ENCODE measurements around the gene NQO2.

Gene NQO2

DNA sequence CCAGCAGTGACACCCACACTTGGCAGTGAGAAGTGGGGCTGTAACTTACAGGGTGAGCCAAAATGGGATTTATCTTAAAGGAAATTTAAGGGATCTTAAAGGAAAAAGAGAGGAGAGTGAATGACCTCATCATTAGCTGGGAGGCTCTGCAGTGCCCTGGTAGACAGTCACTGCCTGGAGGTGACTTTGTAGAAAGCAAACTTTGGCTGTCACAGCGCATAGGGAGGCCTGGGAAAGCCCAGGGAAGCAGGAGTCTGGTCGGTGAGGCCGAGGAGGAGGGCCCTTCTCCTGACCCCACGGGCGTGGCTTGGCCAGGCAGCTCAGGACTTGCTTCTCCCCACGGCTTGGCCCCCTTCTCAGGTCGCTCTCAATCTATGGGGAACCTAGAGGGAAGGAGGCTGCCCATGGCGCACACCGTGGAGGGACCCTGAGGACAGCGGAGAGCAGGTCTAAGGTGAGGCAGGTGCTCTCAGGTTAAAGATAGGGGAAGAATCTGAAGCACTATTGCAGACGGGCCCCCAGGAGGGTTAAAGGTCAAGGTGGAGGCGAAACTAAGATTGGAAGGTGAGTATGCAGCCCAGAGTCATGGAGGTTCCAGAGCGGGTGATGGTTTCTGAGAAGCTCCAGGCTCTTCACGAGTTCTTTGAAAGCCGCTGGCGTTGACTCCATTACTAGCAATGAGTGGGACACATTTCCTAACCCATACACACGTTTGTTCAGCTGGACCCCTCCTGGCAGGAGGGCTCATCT, 53.0 kb downstream of the NQO2 start:
- Histone ChIP-seq H3K4me3 (ENCODE audit: low read depth, low read length) (no peak overlapping the region), H3K4me1 (ENCODE audit: control insufficient read depth, insufficient read depth, low read length) (no peaks in the 10 kb centered on the region), H3K27ac (ENCODE audit: extremely low read depth, low read depth, low read length) (no peak overlapping the region), H3K36me3 (ENCODE audit: control insufficient read depth in 2 of 2, insufficient read depth in 1 of 2, low read length in 2 of 2) (no peaks in the 10 kb centered on the region), H3K9me3 (ENCODE audit: control insufficient read depth, insufficient read depth, low read depth, low read length) (no peaks in the 10 kb centered on the region)
- TF ChIP-seq, protein P1, sequence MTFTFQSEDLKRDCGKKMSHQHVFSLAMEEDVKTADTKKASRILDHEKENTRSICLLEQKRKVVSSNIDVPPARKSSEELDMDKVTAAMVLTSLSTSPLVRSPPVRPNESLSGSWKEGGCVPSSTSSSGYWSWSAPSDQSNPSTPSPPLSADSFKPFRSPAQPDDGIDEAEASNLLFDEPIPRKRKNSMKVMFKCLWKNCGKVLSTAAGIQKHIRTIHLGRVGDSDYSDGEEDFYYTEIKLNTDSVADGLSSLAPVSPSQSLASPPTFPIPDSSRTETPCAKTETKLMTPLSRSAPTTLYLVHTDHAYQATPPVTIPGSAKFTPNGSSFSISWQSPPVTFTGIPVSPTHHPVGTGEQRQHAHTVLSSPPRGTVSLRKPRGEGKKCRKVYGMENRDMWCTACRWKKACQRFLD (tag by site-specific recombination; IDR thresholded peaks at IDR 0.05) = no peak
- TF ChIP-seq, protein P2, sequence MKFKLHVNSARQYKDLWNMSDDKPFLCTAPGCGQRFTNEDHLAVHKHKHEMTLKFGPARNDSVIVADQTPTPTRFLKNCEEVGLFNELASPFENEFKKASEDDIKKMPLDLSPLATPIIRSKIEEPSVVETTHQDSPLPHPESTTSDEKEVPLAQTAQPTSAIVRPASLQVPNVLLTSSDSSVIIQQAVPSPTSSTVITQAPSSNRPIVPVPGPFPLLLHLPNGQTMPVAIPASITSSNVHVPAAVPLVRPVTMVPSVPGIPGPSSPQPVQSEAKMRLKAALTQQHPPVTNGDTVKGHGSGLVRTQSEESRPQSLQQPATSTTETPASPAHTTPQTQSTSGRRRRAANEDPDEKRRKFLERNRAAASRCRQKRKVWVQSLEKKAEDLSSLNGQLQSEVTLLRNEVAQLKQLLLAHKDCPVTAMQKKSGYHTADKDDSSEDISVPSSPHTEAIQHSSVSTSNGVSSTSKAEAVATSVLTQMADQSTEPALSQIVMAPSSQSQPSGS (tag by site-specific recombination; IDR thresholded peaks at IDR 0.05; ENCODE audit: low read depth) = peak; percentile 60
- ChIA-PET POLR2A (interaction anchor here (0.9 kb wide), 1 partner anchor 261 kb away, joined by 4 read pairs; no protein-coding TSS in a partner anchor), CTCF (interaction anchor here (0.6 to 1.9 kb wide), 5 partner anchors 51 to 307 kb away, joined by 3 to 9 read pairs (median 3); no protein-coding TSS in a partner anchor)

DNA sequence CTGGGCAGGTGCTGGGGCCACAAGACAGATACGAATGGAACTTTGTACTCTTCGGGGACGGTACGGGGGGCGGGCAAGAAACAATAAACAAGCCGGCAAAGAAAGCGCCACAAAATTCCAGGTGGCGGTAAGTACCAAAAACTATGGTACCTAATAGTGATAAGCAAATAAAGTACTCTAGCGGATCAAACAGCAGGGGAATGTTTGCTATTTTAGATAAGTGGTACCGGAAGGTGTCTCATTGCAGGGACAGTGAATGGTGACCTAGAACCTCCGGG, 53.5 kb downstream of the NQO2 start:
- no peak overlapping the region for H3K27ac ChIP-seq (ENCODE audit: extremely low read depth, low read depth, low read length)
- H3K9me3 ChIP-seq (ENCODE audit: control insufficient read depth, insufficient read depth, low read depth, low read length) = no peaks in the 10 kb centered on the region
- no peak overlapping the region for H3K4me3 ChIP-seq (ENCODE audit: low read depth, low read length)
- CTCF ChIA-PET = interaction anchor here (0.6 to 1.9 kb wide), 4 partner anchors 51 to 207 kb away, joined by 3 to 9 read pairs (median 8); no protein-coding TSS in a partner anchor
- H3K36me3 ChIP-seq (ENCODE audit: control insufficient read depth in 2 of 2, insufficient read depth in 1 of 2, low read length in 2 of 2) = no peaks in the 10 kb centered on the region
- H3K4me1 ChIP-seq (ENCODE audit: control insufficient read depth, insufficient read depth, low read length) = no peaks in the 10 kb centered on the region
- POLR2A ChIA-PET = no interaction called here
- no peak for TF ChIP-seq ZNF529 (tag by site-specific recombination; IDR thresholded peaks at IDR 0.05; ENCODE audit: insufficient replicate concordance)
- TF ChIP-seq MZF1 (tag by site-specific recombination; IDR thresholded peaks at IDR 0.05; ENCODE audit: borderline replicate concordance) = no peak
- TF ChIP-seq HOXC10 (CRISPR knock-in tag; IDR thresholded peaks at IDR 0.05) = no peak
- TF ChIP-seq, protein P3, sequence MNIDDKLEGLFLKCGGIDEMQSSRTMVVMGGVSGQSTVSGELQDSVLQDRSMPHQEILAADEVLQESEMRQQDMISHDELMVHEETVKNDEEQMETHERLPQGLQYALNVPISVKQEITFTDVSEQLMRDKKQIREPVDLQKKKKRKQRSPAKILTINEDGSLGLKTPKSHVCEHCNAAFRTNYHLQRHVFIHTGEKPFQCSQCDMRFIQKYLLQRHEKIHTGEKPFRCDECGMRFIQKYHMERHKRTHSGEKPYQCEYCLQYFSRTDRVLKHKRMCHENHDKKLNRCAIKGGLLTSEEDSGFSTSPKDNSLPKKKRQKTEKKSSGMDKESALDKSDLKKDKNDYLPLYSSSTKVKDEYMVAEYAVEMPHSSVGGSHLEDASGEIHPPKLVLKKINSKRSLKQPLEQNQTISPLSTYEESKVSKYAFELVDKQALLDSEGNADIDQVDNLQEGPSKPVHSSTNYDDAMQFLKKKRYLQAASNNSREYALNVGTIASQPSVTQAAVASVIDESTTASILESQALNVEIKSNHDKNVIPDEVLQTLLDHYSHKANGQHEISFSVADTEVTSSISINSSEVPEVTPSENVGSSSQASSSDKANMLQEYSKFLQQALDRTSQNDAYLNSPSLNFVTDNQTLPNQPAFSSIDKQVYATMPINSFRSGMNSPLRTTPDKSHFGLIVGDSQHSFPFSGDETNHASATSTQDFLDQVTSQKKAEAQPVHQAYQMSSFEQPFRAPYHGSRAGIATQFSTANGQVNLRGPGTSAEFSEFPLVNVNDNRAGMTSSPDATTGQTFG (tag by site-specific recombination; IDR thresholded peaks at IDR 0.05; ENCODE audit: borderline replicate concordance) = no peak
- TF ChIP-seq, protein P4, sequence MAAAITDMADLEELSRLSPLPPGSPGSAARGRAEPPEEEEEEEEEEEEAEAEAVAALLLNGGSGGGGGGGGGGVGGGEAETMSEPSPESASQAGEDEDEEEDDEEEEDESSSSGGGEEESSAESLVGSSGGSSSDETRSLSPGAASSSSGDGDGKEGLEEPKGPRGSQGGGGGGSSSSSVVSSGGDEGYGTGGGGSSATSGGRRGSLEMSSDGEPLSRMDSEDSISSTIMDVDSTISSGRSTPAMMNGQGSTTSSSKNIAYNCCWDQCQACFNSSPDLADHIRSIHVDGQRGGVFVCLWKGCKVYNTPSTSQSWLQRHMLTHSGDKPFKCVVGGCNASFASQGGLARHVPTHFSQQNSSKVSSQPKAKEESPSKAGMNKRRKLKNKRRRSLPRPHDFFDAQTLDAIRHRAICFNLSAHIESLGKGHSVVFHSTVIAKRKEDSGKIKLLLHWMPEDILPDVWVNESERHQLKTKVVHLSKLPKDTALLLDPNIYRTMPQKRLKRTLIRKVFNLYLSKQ (tag by site-specific recombination; IDR thresholded peaks at IDR 0.05; ENCODE audit: borderline replicate concordance) = no peak
- TF ChIP-seq ZNF426 (tag by site-specific recombination; IDR thresholded peaks at IDR 0.05) = no peak
- TF ChIP-seq ZNF133 (tag by site-specific recombination; IDR thresholded peaks at IDR 0.05) = no peak
- TF ChIP-seq ZNF530 (tag by site-specific recombination; IDR thresholded peaks at IDR 0.05; ENCODE audit: low read depth) = no peak
- no peak for TF ChIP-seq GLI4 (tag by site-specific recombination; IDR thresholded peaks at IDR 0.05)
- TF ChIP-seq ZNF626 (tag by site-specific recombination; IDR thresholded peaks at IDR 0.05) = no peak
